Inflammatory macrophage (primary cell): ENCODE measurements around the gene CENPP.

ENCODE experiments used
- DNase-seq, 2 donors: peaks; one replicate each; pipeline ENCODE4 v3.0.0-alpha.2; 2020 to 2022

The CENPP gene

DNA sequence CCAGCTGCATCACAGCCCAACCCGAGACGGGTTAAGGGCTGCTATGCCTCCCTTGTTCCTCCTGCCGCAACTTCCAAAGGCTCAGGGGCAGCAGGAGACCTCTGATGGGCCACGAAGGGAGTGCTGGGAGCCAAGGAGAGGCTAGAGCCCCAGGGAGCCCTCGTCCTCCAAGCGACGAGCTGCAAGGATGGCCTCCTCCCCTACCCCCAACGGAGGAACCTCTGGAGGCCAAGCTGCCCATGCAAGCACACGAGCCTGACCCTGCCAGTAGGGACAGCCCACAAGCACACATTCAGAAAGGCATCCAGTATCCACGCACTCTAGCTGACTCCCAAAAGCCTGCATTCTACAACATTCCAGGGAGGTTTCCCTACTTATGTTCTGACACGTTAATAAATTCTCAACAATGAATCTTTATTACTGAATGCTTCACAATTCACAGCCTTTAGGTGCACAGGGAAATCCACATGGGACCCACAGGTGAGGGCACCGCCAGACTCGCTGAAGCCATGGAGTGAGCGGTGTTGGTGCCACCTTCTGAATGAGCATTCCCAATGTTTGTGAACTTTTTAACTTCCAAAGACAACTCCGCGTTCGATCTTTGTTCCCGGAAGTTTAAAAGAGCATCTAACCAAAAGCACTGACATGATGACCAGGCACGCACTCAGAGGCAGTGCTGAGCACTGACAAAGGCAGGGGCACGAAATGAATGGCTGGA is 315.5 kb downstream of the CENPP start:
- DNase-seq = no peak

DNA sequence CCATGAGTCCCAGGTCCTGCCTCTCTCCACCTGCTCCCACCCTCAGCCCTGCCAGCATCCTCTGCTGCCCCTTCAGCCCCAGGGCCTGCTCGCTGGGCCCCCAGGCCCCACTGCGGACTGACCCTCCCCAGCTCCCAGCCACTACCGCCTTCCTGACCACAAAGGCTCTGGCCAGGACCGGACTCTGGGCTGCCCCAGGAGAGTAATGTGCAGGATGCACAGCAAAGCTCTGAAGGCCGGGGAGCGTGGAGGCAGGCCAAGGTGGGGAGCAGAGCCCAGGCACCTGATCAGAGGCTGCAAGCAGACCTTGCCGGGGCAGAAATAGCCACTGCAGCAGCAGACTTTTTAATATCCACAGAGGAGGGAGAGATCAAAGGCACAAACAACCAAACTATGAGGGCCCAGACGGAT is 316.3 kb downstream of the CENPP start:
- DNase-seq = no peak

DNA sequence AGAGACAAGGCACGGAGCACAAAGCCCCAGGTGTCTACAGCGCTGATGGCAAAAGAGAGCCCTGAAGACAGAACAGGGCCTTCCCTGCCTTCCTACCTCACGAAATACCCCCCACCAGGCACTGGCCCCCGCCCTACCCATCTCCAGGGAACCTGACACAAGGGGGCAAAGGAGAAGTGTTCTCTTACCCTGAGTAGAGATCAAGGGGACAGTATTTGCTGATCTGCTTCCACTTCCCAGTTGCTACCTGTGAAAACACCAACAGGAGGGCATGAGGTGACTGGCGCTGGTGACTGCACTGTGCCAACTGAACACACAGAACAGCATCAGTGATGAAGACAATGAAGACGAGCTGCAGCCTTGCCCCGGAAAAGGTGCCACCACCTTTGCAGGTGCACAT is 316.8 kb downstream of the CENPP start:
- no peak for DNase-seq

DNA sequence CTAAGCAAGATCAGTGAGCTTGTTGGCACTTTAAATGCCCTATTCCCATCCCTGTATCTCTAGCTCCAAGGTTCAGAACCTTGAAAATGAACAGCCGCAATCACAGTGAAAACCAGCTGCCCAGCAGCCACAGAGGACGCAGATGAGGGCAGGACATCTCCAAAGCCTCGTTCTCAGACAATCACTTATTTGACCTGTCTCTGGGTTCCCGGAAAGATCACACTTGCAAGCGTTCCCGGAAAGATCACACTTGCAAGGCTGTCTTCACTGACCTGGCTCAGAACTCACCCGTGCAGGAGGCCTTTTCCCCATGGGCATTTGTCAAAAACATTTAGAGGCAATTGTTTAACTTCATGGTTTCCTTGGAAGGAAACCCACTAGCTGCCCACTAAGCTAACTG is 318.5 kb downstream of the CENPP start:
- no peak for DNase-seq

DNA sequence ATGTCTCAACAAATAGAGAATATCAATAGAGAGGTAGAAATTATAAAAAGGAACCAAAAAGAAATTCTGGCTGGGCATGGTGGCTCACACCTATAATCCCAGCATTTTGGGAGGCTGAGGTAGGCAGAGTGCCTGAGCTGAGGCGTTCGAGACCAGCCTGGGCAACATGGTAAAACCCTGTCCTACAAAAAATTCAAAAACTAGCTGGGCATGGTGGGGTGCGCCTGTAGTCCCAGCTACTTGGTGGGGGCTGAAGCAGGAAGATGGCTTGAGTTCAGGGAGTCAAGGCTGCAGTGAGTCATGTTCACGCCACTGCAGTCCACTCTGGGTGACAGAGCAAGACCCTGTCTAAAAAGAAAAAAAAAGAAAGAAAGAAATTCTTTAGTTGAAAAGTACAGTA is 319.3 kb downstream of the CENPP start:
- DNase-seq = no peak

DNA sequence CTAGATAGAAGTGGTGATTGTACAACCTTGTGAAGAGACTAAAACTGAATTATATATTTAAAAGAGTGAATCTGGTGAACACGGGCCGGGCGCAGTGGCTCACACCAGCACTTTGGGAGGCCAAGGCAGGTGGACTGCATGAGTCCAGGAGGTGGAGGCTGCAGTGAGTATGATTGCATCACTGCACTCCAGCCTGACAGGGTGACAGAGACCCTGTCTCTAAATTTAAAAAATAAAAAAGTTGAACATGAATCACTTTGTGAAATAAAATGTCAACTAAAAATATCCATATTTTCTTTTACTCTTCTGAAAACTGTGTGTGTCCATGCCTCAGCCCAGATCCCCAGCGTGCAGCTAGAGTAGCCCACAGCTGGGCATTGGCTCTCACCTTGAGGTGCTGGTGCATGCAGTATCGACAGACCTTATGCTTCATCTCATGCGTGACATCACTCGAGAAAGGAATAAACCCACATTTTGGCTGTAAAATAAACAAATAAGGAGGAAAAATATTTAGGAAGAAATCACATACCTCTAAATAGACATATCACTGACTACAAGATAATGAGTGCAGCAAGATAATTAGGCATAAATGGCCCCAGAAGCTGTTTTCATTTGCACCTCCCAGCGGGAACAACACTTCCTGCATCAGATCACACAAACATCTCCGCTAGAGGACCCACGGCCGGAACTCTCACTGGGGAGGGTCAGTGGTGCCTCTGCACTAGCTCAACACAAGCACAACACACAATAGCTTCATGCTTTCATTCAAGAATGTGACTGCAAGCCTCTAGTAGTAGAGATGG is 322.1 kb downstream of the CENPP start:
- DNase-seq = no peak

DNA sequence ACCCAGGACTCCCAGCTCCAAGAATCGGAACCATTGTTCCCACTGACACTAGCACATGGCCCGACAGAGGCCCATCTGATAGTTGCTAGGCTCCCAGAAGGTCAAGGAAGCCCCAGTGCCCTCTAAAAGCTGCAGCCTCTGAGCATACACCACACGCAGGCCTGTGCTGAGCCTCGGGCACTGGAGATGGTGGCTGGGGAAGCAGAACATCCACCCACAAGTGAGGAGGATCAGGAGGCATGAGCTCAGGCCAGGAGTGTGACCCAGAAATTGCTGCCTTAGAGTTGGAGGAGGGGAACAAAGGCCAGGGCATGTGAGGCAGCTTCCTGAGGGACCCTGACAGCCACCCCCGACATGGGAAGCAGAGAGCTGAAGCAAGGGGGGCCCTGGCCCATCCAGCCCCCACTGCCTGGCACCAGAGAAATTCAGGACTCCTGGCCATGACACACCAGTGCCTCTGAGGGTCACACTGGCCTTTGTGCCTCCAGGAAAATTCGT is 322.8 kb downstream of the CENPP start:
- DNase-seq = peak; percentile 8 to 75

DNA sequence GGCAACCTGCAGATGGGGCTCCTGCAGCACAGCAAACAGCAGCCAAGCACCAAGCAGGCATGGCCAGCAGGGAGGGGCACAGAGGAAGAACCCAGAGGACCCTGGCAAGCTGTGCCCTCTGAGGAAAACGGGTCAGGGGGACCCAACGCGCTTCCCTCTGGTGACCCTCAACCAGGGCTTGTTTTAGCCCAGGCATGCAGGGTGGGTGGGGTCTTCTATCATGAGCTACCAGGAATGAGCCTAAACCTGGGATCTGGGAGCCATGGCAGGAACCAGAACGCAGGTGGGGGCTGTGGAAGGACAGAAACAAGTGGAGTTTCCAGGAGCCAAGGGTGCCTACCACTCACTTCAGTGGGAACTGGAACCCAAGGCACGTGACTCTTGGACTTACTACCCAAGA is 323.3 kb downstream of the CENPP start:
- DNase-seq = no peak

DNA sequence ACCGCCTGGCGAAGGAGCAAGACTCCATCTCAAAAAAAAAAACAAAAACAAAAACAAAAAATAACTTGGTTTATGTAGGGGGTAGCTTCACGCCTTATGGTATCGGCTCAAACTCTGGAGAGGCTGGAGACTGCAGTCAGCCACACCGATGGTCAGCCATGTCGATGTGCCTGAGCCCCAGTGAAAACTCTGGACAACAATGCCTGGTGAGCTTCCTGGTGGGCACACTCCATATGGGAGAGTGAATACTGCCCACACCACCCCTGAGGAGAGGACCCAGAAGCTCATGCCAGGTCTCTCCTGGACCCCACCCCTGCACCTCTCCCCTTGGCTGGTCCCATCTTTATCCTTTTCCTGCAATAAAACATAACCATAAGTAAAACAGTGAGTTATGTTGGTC is 324.5 kb downstream of the CENPP start:
- DNase-seq = no peak

DNA sequence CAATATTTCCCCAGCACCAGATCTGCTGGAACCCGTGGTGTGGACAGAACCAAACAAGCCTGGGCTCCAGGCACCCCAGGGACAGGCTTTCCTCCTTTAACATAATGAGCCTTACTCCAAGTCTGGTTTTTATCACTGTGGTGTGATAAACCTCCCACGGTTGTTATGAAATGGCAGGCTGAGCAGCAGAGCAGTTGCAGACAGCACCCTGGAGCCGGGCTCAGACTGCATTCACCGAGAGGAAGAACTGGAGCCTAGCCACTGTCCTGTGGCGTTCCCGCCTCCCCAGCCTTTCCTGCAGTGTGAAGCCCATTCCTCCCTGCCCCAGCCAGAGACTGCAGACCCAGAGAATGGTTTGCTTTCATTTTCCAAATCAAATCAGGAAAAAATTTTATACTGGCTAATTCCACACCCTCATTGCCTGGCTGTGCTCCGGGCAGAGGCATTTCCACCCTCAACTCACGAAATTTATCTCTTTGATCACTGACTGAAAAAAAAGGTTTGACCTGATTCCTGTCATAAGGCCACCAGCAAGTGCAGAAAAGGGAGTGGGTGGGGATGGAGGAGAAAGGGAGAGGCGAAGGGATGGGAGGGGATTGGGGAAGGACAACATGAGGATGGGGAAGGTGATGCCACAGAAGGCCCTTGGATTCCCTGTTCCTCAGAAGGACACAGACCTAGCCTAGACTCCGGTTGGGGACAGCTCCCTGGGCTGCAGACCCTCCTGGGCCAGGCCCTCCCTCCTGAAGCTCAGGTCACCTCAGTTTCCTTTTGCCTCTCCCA is 325.3 kb downstream of the CENPP start:
- DNase-seq = peak; percentile 33 to 80

DNA sequence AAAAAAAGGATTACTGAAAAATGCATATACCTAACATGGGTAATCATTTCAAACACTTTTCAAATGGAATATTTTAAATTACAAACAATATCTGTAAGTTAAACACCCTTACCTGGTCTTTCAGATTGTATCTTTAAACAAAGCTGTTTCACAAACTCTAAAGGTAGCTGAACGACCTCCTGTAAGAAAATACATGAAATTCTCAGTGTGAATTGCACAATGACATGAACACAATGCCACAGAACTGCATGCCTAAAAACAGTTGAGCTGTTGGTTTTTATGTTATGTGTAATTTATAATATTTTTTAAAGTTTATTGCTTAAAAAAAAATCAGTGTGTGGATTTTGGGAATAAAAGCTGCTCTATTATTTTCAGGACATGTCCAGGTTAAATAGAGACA is 326.7 kb downstream of the CENPP start:
- no peak for DNase-seq

DNA sequence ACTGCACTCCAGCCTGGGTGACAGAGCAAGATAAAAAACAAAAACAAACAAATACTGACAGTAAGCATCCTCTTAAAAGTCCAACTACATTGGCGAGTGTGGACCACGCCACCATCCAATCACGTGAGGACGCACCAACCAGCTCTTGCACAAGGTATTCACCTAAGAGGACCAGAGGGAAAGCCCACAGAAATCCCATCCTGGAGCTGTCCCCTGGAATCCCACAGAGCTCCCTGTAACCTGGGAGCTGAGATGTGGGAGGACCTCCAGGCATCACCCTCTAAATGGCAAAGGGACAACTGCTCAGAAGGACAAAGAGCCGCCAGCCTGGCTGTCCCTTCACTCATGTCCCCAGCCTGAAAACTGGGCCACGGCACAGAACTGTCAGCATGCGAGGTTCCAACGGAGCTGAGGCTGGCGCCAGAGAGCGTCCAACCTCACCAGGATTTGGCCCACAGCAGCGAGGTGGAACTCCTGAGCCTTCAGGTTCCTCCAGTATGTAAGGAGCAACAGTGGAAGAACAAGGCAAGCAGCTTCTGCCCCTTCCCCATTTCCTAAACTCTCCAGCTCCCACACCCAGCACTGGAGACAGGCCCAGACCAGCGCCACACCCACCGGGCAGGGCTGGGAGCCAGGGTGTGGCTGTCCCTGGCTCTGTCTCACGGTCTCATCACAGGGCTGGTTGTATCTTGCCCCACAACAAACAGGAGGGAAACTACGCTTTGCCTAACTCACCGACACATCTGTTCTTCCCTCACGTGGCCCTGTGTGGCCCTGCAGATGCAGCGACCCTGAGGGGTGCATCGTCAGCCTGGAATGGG is 328.9 kb downstream of the CENPP start:
- DNase-seq = no peak

DNA sequence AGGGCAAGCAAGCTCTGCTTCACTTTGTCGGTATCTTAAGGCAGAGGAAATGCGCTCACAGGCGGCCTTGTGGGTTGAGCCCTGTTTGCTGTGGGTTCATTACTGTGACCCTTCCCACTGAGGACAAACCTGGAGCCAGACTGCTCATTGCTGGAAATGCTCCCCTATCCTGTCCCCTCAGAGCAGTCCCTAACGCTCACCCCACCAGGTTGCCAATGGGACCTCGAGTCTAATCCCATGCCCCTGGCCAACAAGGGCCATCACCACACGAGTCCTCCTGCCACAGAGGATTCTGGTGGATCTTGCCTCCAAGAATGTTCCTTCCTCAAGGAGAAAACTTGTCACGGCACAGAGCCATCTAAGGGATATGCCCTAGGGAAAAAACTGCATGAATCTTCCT is 329.6 kb downstream of the CENPP start:
- no peak for DNase-seq

DNA sequence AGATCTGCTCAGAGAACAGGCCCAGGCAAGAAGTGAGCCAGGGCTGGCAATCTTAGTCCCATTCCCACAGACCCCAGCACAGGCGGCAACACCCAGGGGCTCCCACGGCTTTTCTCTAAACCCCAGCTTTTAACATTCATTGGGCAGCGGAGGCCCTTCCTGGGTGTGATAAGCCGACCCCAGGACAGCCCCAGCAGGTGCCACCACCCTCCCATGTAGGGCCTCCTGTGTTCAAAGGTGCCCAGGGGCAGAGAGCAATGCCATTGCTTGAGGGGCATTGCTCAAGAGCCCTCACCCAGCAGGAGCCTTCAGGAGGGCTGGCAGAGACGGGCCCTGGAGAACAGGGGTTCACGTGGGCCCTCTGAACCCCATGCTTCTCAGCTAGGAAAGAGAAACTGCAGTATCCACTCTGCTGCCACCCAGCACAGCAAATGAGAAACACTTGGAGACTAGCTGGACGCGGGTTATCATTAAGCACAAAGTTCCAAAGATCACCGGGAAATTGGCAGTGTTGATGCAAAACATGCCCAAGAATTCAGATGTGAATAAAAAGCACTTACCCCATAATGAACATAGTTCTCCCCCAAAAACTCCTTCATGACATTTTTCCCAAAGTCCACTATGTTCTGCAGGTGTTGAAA is 330.3 kb downstream of the CENPP start:
- no peak for DNase-seq

DNA sequence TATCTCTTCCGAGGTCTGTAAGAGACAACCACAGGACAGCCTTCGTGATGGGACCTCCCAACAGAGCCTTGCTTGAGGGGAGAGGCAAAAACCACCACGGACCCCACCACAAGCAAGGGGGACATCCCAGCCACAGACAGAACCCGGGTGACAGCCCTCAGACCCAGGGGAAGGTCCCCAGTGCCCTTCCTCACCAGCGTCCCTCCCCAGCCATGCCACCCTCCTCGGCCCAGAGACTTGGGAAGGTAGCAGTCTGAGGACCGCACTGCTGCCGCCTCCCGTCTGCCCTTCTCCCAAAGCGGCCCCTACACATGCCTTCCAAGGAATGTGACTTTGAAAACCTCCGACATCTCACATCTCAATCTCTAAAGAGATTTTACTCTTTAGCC is 330.8 kb downstream of the CENPP start:
- DNase-seq = no peak

DNA sequence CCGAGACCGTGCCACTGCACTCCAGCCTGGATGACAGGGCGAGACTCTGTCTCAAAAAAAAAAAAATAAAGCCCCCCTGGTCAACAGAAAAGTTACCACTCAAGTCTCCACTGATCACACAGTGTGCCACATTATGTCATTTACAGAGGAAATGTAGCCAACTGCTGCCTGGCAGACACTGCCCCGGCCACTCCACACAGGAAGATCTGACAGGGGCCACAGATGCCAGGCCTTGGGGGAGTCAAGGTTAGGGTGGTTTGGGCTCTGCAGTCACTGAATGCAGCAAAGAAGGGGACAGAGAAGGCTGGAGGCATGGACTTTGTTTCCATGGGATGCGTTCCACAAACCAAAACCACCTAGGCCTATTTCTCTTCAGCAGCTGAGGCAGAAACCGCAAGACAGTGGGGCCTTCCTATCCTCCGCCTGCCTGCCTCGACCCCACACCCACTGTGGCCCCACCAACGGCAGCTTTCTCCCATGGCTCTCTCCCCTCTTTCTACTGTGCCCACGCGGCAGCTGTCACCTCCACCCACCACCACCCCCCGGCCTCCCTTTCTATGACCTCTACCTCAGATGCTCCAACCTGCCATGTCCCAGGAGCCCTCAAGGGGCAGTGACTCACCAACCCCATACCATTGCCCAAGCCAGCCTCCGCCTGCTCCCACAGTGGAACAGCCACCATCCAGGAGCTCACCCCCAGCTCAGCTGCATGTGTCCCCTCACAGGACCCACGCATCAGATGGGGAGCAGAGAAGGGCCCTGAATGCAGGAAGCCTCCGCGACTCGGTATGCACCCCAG is 331.7 kb downstream of the CENPP start:
- DNase-seq = no peak

DNA sequence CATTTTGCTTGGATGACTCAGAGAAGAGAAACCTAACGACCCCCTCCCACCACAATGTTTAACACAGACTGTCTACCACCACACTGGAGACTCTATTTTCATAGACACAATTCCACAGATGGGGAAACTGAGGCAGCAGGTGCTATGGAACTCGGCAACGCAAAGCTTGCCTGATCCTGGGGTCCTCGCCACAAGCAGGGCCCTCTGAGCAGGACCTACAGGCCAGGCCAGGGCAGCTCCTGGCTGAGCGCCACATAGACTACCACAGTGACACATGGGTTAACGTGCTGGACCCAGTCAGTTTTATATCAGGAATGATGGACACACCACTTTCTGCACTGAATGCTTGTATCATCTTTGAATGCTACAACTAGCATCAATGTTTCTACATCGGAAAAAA is 332.4 kb downstream of the CENPP start:
- no peak for DNase-seq

DNA sequence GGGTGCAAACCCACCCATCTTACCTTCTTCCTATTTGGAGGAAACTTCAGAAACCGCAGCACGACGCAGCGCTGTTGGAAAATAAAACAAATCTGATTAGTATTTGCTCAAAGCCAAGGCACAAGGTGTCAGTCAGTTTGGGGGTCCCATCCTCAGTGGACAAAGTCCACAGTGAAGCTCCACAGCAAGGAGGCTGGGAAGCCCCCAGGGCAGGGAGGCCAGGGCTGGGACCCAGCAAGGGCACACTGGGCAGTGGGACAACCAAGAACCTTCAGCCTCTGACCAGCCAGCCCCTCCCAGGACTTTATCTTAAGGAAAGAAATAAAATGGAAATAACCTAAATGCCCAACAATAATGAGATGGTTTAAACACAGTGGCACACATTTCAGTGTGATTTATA is 332.9 kb downstream of the CENPP start:
- DNase-seq = no peak

DNA sequence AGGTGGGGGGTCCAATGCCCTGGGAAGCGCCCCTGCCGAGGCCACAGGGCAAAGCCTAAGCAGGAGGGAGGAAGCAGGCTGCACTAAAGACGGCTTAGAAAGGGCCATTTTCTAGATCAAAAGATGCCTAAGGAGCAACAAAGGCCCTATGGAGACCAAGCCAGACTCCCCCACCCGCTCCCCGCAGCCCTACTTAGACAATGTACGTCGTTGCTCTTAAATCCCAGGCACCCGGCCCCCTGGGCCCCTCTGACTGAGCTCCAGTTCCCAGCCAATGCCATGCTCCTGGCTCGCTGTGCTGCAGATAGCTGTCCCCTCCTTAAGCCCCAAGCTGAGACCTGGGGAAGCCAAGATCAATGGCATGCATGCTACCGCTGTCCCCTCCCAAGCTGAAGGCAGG is 333.8 kb downstream of the CENPP start:
- DNase-seq = no peak

DNA sequence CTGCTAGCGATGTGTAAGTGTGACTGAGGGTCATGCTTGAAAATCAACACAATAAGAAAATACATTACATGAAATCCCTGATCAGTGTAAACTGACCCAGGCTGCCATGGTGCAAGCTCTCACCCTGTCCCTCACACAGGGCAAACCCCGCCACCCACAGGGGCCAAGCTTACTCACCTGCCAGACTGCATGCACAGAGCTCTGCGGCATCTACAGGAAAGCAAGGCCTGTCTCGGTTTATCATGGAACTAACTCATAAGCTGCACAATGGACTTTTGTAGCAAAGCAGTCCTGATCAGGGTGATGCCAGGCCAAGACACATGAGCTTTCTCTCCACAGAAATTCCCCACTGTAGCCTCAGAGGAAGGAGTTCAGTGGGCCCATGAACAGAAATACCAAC is 334.5 kb downstream of the CENPP start:
- DNase-seq = no peak

DNA sequence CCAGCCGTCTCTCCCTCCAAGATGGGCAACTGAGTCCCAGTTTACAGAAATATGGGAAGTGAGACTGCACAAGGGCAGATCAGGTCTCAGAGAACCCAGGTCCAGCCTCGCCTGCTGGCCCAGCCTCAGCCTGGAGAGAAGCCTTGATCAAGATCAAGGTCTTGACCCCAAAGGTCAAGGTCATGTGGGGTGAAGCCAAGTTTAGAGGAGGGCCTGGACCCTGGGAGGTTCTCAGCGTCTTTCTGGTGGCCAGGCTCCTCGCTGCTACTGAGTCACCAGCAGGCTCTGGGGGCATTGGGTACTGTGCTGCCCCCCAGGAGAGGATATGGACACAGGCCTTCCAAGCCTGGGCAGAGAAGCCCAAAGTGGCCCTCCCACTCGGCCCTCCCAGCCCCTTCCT is 335.4 kb downstream of the CENPP start:
- DNase-seq = no peak
